Endothelial cell of umbilical vein (primary cell): Measurements from ENCODE around the gene CIDEB. TPM values are rescaled to one million over a fixed set of nuclear protein-coding genes. Genes with fewer than 3 reads are reported as not detected.

ENCODE experiments used
- BruUV-seq: library from RNA; stranded (reverse); fragments of 400-500 nt; replicated peaks from 2 replicates; lab custom pipeline; 2021; lab: Mats Ljungman, UMichigan
- CTCF ChIA-PET: fragments of 300-600, 350-600 bp; sonication (Branson Sonifier 250); formaldehyde crosslinking; loops from one replicate; lab custom pipeline; 2021; ENCODE audit warnings: antibody characterized with exemption, inconsistent platforms; lab: Charles Lee
- POLR2A ChIA-PET: fragments of 300-600, 350-600 bp; sonication (Branson Sonifier 250); formaldehyde crosslinking; loops from one replicate; lab custom pipeline; 2021; ENCODE audit warnings: antibody characterized with exemption, inconsistent platforms; lab: Charles Lee
- DNase-seq: peaks from one replicate; pipeline ENCODE4 v3.0.0-alpha.2; 2011; ENCODE audit warnings: low read depth, low spot score
- FAIRE-seq: peaks from 2 replicates; lab custom pipeline; 2011; peaks lifted over from hg19 to GRCh38; lab: Jason Lieb, UNC
- H2AFZ ChIP-seq: 2 replicates; pipeline ENCODE4 v1.6.0; 2012; ENCODE audit warnings: low read depth, low read length, control low read depth, inconsistent platforms
- H3K27ac ChIP-seq: 2 replicates; pipeline ENCODE4 v1.5.1; 2011; ENCODE audit warnings: low read depth, mild to moderate bottlenecking, control low read depth, low read length, moderate library complexity; ENCODE audit not compliant: insufficient read depth
- H3K27me3 ChIP-seq, 2 experiments: 2 replicates each; pipeline versions ENCODE4 v1.6.0 to v1.6.1; 2011; ENCODE audit warnings: low read length in 2 of 2, mixed read lengths in 1 of 2; ENCODE audit not compliant: control insufficient read depth in 2 of 2, insufficient read depth in 2 of 2
- H3K36me3 ChIP-seq, 2 experiments: 2 replicates in 1 of 2; 3 replicates in 1 of 2; pipeline ENCODE4 v1.5.1; 2011; ENCODE audit warnings: low read length in 2 of 2, mild to moderate bottlenecking in 1 of 2, moderate library complexity in 1 of 2; ENCODE audit not compliant: control insufficient read depth in 2 of 2, insufficient read depth in 2 of 2; ENCODE audit errors: extremely low read depth in 1 of 2
- H3K4me1 ChIP-seq: 3 replicates; pipeline ENCODE4 v1.5.1; 2011; ENCODE audit warnings: mild to moderate bottlenecking, low read length; ENCODE audit not compliant: control insufficient read depth, insufficient read depth; ENCODE audit errors: extremely low read depth
- H3K4me2 ChIP-seq: 2 replicates; pipeline ENCODE4 v1.6.1; 2011; ENCODE audit warnings: low read length, control low read depth, mixed read lengths; ENCODE audit not compliant: insufficient read depth
- H3K4me3 ChIP-seq, 3 experiments: fragments of 200-600 bp in 1 of 3; sonication (generic), shearing (Covaris generic) in 1 of 3; replicated peaks in 1 of 3; 2 replicates each; pipeline ENCODE4 v1.5.1; 2011 to 2016; ENCODE audit warnings: control low read depth in 3 of 3, low read length in 3 of 3, mild to moderate bottlenecking in 2 of 3, inconsistent platforms in 1 of 3, low read depth in 1 of 3, moderate library complexity in 1 of 3; ENCODE audit not compliant: insufficient read depth in 1 of 3
- H3K79me2 ChIP-seq: 2 replicates; pipeline ENCODE4 v1.6.0; 2012; ENCODE audit warnings: low read length, inconsistent platforms; ENCODE audit not compliant: control insufficient read depth, insufficient read depth
- H3K9ac ChIP-seq: replicated peaks from 2 replicates; pipeline ENCODE3; 2011; ENCODE audit warnings: low read length, control low read depth; ENCODE audit not compliant: insufficient read depth; ENCODE audit errors: extremely low read depth
- H3K9me1 ChIP-seq: replicated peaks from 3 replicates; pipeline ENCODE4 v1.6.0; 2011; ENCODE audit warnings: mild to moderate bottlenecking, low read length; ENCODE audit not compliant: control insufficient read depth, insufficient read depth; ENCODE audit errors: extremely low read depth
- H3K9me3 ChIP-seq: replicated peaks from 2 replicates; pipeline ENCODE4 v1.5.1; 2012; ENCODE audit warnings: low read length, inconsistent platforms; ENCODE audit not compliant: control insufficient read depth, insufficient read depth
- H4K20me1 ChIP-seq: replicated peaks from 2 replicates; pipeline ENCODE3; 2011; ENCODE audit warnings: mild to moderate bottlenecking, low read length; ENCODE audit not compliant: control insufficient read depth, insufficient read depth; ENCODE audit errors: extremely low read depth
- EZH2 ChIP-seq: IDR thresholded peaks from 2 replicates; pipeline ENCODE4 v1.6.1; 2012; ENCODE audit warnings: borderline replicate concordance, low read depth, mild to moderate bottlenecking, moderate library complexity, low read length, inconsistent platforms; ENCODE audit not compliant: severe bottlenecking
- FOS ChIP-seq: IDR thresholded peaks from 2 replicates; pipeline ENCODE4 v1.6.1; 2011; ENCODE audit warnings: mild to moderate bottlenecking, low read length, moderate library complexity, borderline replicate concordance; ENCODE audit not compliant: insufficient read depth
- GATA2 ChIP-seq: IDR thresholded peaks from 2 replicates; pipeline ENCODE4 v1.7.0; 2011; ENCODE audit warnings: low read depth, mild to moderate bottlenecking, moderate library complexity, mixed read lengths, low read length; ENCODE audit not compliant: insufficient read length, insufficient read depth
- JUN ChIP-seq: IDR thresholded peaks from 2 replicates; pipeline ENCODE4 v1.6.1; 2011; ENCODE audit warnings: borderline replicate concordance, low read depth; ENCODE audit not compliant: insufficient read length, insufficient read depth
- MYC ChIP-seq: IDR thresholded peaks from one replicate; pipeline ENCODE4 v1.6.1; 2011; ENCODE audit warnings: mild to moderate bottlenecking, low read depth, low read length
- POLR2A ChIP-seq: IDR thresholded peaks from 2 replicates; pipeline ENCODE4 v1.6.1; 2012; ENCODE audit warnings: low read depth, mild to moderate bottlenecking, control low read depth, low read length
- POLR2AphosphoS5 ChIP-seq: IDR thresholded peaks from 2 replicates; pipeline ENCODE4 v1.6.1; 2012; ENCODE audit warnings: low read depth, mild to moderate bottlenecking, control low read depth, low read length, moderate library complexity; ENCODE audit not compliant: insufficient read depth
- dilution Hi-C: fragments of 300-500 bp; cut with MboI; formaldehyde crosslinking; loops from one replicate; pipeline ENCODE4 v1.15.0; 2019; ENCODE audit warnings: low sequenced_read_pairs; ENCODE audit not compliant: extremely low pct_ligation_motif_present
- intact Hi-C: fragments of 100-400 bp; cut with micrococcal nuclease; formaldehyde crosslinking; loops from one replicate; pipeline ENCODE4 v1.10.0; 2022
- polyA plus RNA-seq, 4 experiments: library from polyadenylated mRNA; depleted of rRNA in 3 of 4; stranded (reverse) in 3 of 4; unstranded in 1 of 4; fragments of >200 nt; gene quantifications; 2 replicates each; pipeline versions ENCODE4 v1.2.1 to v1.2.3, GENCODE V29; 2011 to 2012; ENCODE audit warnings: missing spikeins in 1 of 4
- total RNA-seq: library from RNA; stranded (reverse); gene quantifications from 2 replicates; pipeline ENCODE4 v1.2.3, GENCODE V29; 2021
- TF ChIP-seq, protein P1 (sequence below), 2 donors: IDR thresholded peaks; 1 replicate in 1 of 2; 2 replicates in 1 of 2; pipeline ENCODE4 v1.5.1; 2011; ENCODE audit warnings: low read length in 2 of 2, mild to moderate bottlenecking in 2 of 2, moderate library complexity in 2 of 2, control low read depth in 1 of 2, inconsistent platforms in 1 of 2, low read depth in 1 of 2; ENCODE audit not compliant: insufficient read depth in 1 of 2; ENCODE audit errors: extremely low read depth in 1 of 2
- TF ChIP-seq, protein P2 (sequence below): IDR thresholded peaks from 2 replicates; pipeline ENCODE4 v1.6.1; 2011; ENCODE audit not compliant: insufficient read depth, insufficient read length

CIDEB gene
- total and polyA plus RNA-seq, 2 donors (not counting 3 experiments of a cell fraction or from before 2014, with no cell fraction given): 5.2 to 7.2 TPM

DNA sequence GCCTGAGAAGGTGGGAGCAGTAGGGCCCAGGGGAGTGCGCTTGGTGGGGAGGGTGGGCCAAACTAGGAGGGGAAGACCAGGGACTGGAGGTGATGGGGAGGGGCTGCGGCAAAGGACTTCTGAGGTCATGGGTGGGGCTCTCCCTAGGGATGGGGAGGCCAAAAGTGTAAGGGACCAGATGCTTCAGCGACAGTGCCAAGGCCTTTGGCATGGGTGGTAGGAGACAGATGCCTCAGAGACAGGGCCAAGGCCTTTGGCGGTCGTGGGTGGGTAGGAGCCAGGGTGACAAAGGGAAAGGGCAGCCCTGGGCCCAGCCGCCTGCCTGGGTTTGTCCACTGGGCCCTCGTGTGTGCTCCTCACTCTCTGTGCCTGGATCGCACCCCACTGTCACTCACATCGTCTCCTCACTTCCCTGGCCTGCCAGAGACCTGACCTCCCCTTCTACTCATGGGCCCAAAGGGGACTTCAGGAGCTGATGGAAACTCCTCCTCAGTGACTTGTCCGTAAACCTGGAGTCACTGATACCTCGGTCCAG, 23.2 kb downstream of the CIDEB start:
- no peaks in the 10 kb centered on the region for H3K9me1 ChIP-seq
- no peaks in the 10 kb centered on the region for H3K27me3 ChIP-seq
- no TSS peak for BruUV-seq
- intact Hi-C loops: no loop called here
- ChIA-PET CTCF (interaction anchor here (0.9 to 1.6 kb wide), 3 partner anchors 12 to 23 kb away, joined by 3 to 4 read pairs (median 3); partner anchors contain the start of gene CIDEB), POLR2A (no interaction called here)
- dilution Hi-C loops: no loop called here
- H3K4me2 ChIP-seq: no peak overlapping the region
- no peaks in the 10 kb centered on the region for H3K36me3 ChIP-seq
- H3K9me3 ChIP-seq: no peaks in the 10 kb centered on the region
- DNase-seq: no peak
- no peak overlapping the region for H3K9ac ChIP-seq
- no peak overlapping the region for H3K4me3 ChIP-seq
- no peak overlapping the region for H2AFZ ChIP-seq
- H3K27ac ChIP-seq: no peak overlapping the region
- H4K20me1 ChIP-seq: no peaks in the 10 kb centered on the region
- H3K4me1 ChIP-seq: no peaks in the 10 kb centered on the region
- no peak for FAIRE-seq
- H3K79me2 ChIP-seq: no peaks in the 10 kb centered on the region
- TF ChIP-seq JUN: no peak
- no peak for TF ChIP-seq GATA2
- TF ChIP-seq FOS: no peak
- no peak for TF ChIP-seq EZH2

- ChIA-PET CTCF (interaction anchor here (0.9 to 1.6 kb wide), 3 partner anchors 10 to 23 kb away, joined by 3 to 5 read pairs (median 4); partner anchors contain the start of gene TGM1), POLR2A (no interaction called here)
- intact Hi-C loops: no loop called here
- Histone ChIP-seq H2AFZ (no peak overlapping the region), H3K9ac (no peak overlapping the region), H3K9me3 (no peaks in the 10 kb centered on the region), H3K27me3 (no peaks in the 10 kb centered on the region), H3K79me2 (no peaks in the 10 kb centered on the region), H3K4me1 (no peaks in the 10 kb centered on the region), H3K4me2 (no peak overlapping the region), H3K27ac (no peak overlapping the region), H3K36me3 (no peaks in the 10 kb centered on the region), H3K4me3 (no peak overlapping the region), H3K9me1 (no peaks in the 10 kb centered on the region), H4K20me1 (no peaks in the 10 kb centered on the region)
- TF ChIP-seq MYC: no peak
- TF ChIP-seq POLR2A: no peak
- TF ChIP-seq, protein P1, sequence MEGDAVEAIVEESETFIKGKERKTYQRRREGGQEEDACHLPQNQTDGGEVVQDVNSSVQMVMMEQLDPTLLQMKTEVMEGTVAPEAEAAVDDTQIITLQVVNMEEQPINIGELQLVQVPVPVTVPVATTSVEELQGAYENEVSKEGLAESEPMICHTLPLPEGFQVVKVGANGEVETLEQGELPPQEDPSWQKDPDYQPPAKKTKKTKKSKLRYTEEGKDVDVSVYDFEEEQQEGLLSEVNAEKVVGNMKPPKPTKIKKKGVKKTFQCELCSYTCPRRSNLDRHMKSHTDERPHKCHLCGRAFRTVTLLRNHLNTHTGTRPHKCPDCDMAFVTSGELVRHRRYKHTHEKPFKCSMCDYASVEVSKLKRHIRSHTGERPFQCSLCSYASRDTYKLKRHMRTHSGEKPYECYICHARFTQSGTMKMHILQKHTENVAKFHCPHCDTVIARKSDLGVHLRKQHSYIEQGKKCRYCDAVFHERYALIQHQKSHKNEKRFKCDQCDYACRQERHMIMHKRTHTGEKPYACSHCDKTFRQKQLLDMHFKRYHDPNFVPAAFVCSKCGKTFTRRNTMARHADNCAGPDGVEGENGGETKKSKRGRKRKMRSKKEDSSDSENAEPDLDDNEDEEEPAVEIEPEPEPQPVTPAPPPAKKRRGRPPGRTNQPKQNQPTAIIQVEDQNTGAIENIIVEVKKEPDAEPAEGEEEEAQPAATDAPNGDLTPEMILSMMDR (IDR thresholded peaks at IDR 0.05; ENCODE audit: extremely low read depth in 1 of 2, insufficient read depth in 1 of 2, low read depth in 1 of 2, low read length in 2 of 2): no peak
- no peak for TF ChIP-seq POLR2AphosphoS5
- no peak for TF ChIP-seq EZH2
- TF ChIP-seq, protein P2, sequence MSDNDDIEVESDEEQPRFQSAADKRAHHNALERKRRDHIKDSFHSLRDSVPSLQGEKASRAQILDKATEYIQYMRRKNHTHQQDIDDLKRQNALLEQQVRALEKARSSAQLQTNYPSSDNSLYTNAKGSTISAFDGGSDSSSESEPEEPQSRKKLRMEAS: no peak
- no peak for TF ChIP-seq FOS
- no peak for TF ChIP-seq JUN
- BruUV-seq: no TSS peak
- no peak for FAIRE-seq
- DNase-seq: no peak
- dilution Hi-C loops: no loop called here
Measured at GRCh38 chr14:24283796-24284460, 23.8 kb downstream of the CIDEB start.
